Measurements from ENCODE around the gene MPRIP.

The MPRIP gene

GRCh38 chr17:17167986-17168385 lies 125.7 kb downstream of the MPRIP start:
- no peak for TF ChIP-seq CTCF (IDR thresholded peaks at IDR 0.05; ENCODE audit: insufficient read depth, low read length, poor library complexity, severe bottlenecking)
- Histone ChIP-seq H3K4me3 (replicated peaks; ENCODE audit: low read depth, low read length) (no peak overlapping the region), H3K27me3 (replicated peaks; ENCODE audit: control insufficient read depth, insufficient read depth, low read length) (no peaks in the 10 kb centered on the region), H3K36me3 (ENCODE audit: control insufficient read depth, insufficient read depth, low read length) (peaks cover 41% of the 10 kb centered on the region)
- DNase-seq (ENCODE audit: extremely low read depth, insufficient read length), result no peak

- TF ChIP-seq CTCF (IDR thresholded peaks at IDR 0.05; ENCODE audit: insufficient read depth, low read length, poor library complexity, severe bottlenecking), result no peak
- no peak for DNase-seq (ENCODE audit: extremely low read depth, insufficient read length)
- Histone ChIP-seq H3K4me3 (replicated peaks; ENCODE audit: low read depth, low read length) (no peak overlapping the region), H3K27me3 (replicated peaks; ENCODE audit: control insufficient read depth, insufficient read depth, low read length) (no peaks in the 10 kb centered on the region), H3K36me3 (ENCODE audit: control insufficient read depth, insufficient read depth, low read length) (peaks cover 45% of the 10 kb centered on the region)
Measured at GRCh38 chr17:17168401-17168800, 126.1 kb downstream of the MPRIP start.

- no peak for TF ChIP-seq CTCF (IDR thresholded peaks at IDR 0.05; ENCODE audit: insufficient read depth, low read length, poor library complexity, severe bottlenecking)
- Histone ChIP-seq H3K27me3 (replicated peaks; ENCODE audit: control insufficient read depth, insufficient read depth, low read length) (no peaks in the 10 kb centered on the region), H3K4me3 (replicated peaks; ENCODE audit: low read depth, low read length) (no peak overlapping the region), H3K36me3 (ENCODE audit: control insufficient read depth, insufficient read depth, low read length) (peaks cover 52% of the 10 kb centered on the region)
- DNase-seq (ENCODE audit: extremely low read depth, insufficient read length), result no peak
Measured at GRCh38 chr17:17169396-17169795, 127.1 kb downstream of the MPRIP start.

- no peaks in the 10 kb centered on the region for H3K27me3 ChIP-seq (replicated peaks; ENCODE audit: control insufficient read depth, insufficient read depth, low read length)
- no peak overlapping the region for H3K4me3 ChIP-seq (replicated peaks; ENCODE audit: low read depth, low read length)
- DNase-seq (ENCODE audit: extremely low read depth, insufficient read length), result no peak
- H3K36me3 ChIP-seq (ENCODE audit: control insufficient read depth, insufficient read depth, low read length), result peaks cover 48% of the 10 kb centered on the region
- no peak for TF ChIP-seq CTCF (IDR thresholded peaks at IDR 0.05; ENCODE audit: insufficient read depth, low read length, poor library complexity, severe bottlenecking)
Measured at GRCh38 chr17:17170346-17170985, 128.2 kb downstream of the MPRIP start.

DNA sequence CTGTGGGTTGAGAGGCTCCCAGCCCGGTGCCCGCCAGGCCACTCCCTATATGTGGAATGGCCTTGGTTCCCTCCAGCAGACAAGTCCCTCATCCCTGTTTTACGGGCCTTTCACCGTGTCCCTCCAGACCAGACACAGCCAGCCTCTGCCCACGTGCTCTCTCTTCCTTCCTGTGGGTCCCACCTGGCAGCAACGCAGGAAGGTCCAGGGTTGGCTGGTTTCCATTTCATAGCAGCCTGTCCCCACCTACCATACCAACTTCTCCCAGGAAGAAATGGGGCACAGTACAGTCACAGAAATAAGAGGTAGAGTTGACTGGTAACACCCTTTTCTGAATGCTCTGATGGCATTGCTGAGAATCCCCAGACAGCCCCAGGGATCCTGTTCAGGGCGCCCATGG lies 128.9 kb downstream of the MPRIP start:
- Histone ChIP-seq H3K4me3 (replicated peaks; ENCODE audit: low read depth, low read length) (no peak overlapping the region), H3K36me3 (ENCODE audit: control insufficient read depth, insufficient read depth, low read length) (peaks cover 50% of the 10 kb centered on the region), H3K27me3 (replicated peaks; ENCODE audit: control insufficient read depth, insufficient read depth, low read length) (no peaks in the 10 kb centered on the region)
- no peak for DNase-seq (ENCODE audit: extremely low read depth, insufficient read length)
- no peak for TF ChIP-seq CTCF (IDR thresholded peaks at IDR 0.05; ENCODE audit: insufficient read depth, low read length, poor library complexity, severe bottlenecking)
